Smooth muscle cell (in vitro differentiated cells): Measurements from ENCODE around the gene FGF4. TPM values are rescaled to one million over a fixed set of nuclear protein-coding genes. Genes with fewer than 3 reads are reported as not detected.

ENCODE experiments used
- DNase-seq: peaks from one replicate; lab custom pipeline; 2025; ENCODE audit not compliant: unreplicated experiment; lab: John Stamatoyannopoulos, UW
- H2AFZ ChIP-seq: fragments of 200-600 bp; sonication (generic); 2 replicates; pipeline ENCODE4 v1.6.0; 2016; ENCODE audit warnings: antibody characterized with exemption, low read depth, mild to moderate bottlenecking
- H3F3A ChIP-seq: fragments of 200-600 bp; sonication (generic); 2 replicates; pipeline ENCODE4 v1.6.0; 2017; ENCODE audit warnings: antibody characterized with exemption, low read depth
- H3K27ac ChIP-seq: fragments of 200-600 bp; sonication (generic); 2 replicates; pipeline ENCODE4 v1.5.1; 2016; ENCODE audit warnings: low read depth, mild to moderate bottlenecking
- H3K27me3 ChIP-seq: fragments of 200-600 bp; sonication (generic); 2 replicates; pipeline ENCODE4 v1.6.1; 2016; ENCODE audit warnings: low read depth, mild to moderate bottlenecking
- H3K36me3 ChIP-seq: fragments of 200-600 bp; sonication (generic); 2 replicates; pipeline ENCODE4 v1.5.1; 2016; ENCODE audit warnings: low read depth
- H3K4me1 ChIP-seq: fragments of 200-600 bp; sonication (generic); 2 replicates; pipeline ENCODE4 v1.5.1; 2016; ENCODE audit warnings: low read depth
- H3K4me2 ChIP-seq: fragments of 200-600 bp; sonication (generic); 2 replicates; pipeline ENCODE4 v1.6.0; 2016; ENCODE audit warnings: mild to moderate bottlenecking
- H3K4me3 ChIP-seq: fragments of 200-600 bp; sonication (generic); 2 replicates; pipeline ENCODE4 v1.5.1; 2016; ENCODE audit warnings: mild to moderate bottlenecking
- H3K79me2 ChIP-seq: fragments of 200-600 bp; sonication (generic); 2 replicates; pipeline ENCODE4 v1.6.0; 2016; ENCODE audit warnings: low read depth, mild to moderate bottlenecking
- H3K9ac ChIP-seq: fragments of 200-600 bp; sonication (generic); 2 replicates; pipeline ENCODE4 v1.6.0; 2016; ENCODE audit warnings: low read depth
- H3K9me3 ChIP-seq: fragments of 200-600 bp; sonication (generic); replicated peaks from 2 replicates; pipeline ENCODE4 v1.5.1; 2016; ENCODE audit warnings: low read depth
- H4K20me1 ChIP-seq: fragments of 200-600 bp; sonication (generic); 2 replicates; pipeline ENCODE4 v1.6.0; 2016; ENCODE audit warnings: low read depth
- CTCF ChIP-seq: fragments of 200-600 bp; sonication (generic); IDR thresholded peaks from 2 replicates; pipeline ENCODE4 v1.5.1; 2017; ENCODE audit warnings: borderline replicate concordance, mild to moderate bottlenecking, antibody characterized with exemption; ENCODE audit not compliant: insufficient read depth, poor library complexity, severe bottlenecking
- WGBS: methylation state at CpG from one replicate; pipeline ENCODE4 v1.1.7; 2016; ENCODE audit warnings: low lambda C conversion rate; 5-methylcytosine and 5-hydroxymethylcytosine counted together
- polyA plus RNA-seq: library from polyadenylated mRNA; unstranded; fragments of >200 nt; fragmentation: Nextera tagmentation; extraction: Ambion mirVana; gene quantifications from 2 replicates; pipeline ENCODE4 v1.2.1, GENCODE V29; 2016
- total RNA-seq: library from RNA; depleted of rRNA; stranded (reverse); fragments of >200 nt; gene quantifications from 2 replicates; pipeline ENCODE4 v1.2.3, GENCODE V29; 2014

The FGF4 gene
- total and polyA plus RNA-seq, 2 experiments from 2014 or later, result not detected

- 92% methylated on average over 14 of the region's 14 CpGs for WGBS
- Histone ChIP-seq H3K9ac (no peak overlapping the region), H4K20me1 (no peaks in the 10 kb centered on the region), H3K36me3 (no peaks in the 10 kb centered on the region), H3F3A (no peaks in the 10 kb centered on the region), H3K79me2 (no peaks in the 10 kb centered on the region), H2AFZ (no peak overlapping the region), H3K4me3 (no peak overlapping the region), H3K4me1 (no peaks in the 10 kb centered on the region), H3K4me2 (no peak overlapping the region), H3K27ac (no peak overlapping the region), H3K27me3 (no peaks in the 10 kb centered on the region), H3K9me3 (no peaks in the 10 kb centered on the region)
- no peak for TF ChIP-seq CTCF
- DNase-seq, result no peak
Observed at GRCh38 chr11:69797737-69798528, 22.8 kb upstream of the FGF4 start.

- WGBS, result 81% methylated on average over 13 of the region's 14 CpGs
- no peaks in the 10 kb centered on the region for H3F3A ChIP-seq
- TF ChIP-seq CTCF, result no peak
Observed at GRCh38 chr11:69797156-69797555, 22.0 kb upstream of the FGF4 start.

GRCh38 chr11:69796063-69796462, 20.9 kb upstream of the FGF4 start:
- TF ChIP-seq CTCF, result no peak
- H2AFZ ChIP-seq, result no peak overlapping the region
- H4K20me1 ChIP-seq, result no peaks in the 10 kb centered on the region
- DNase-seq, result no peak
- no peaks in the 10 kb centered on the region for H3K9me3 ChIP-seq
- no peaks in the 10 kb centered on the region for H3K27me3 ChIP-seq
- H3K27ac ChIP-seq, result no peak overlapping the region
- no peaks in the 10 kb centered on the region for H3F3A ChIP-seq
- H3K36me3 ChIP-seq, result no peaks in the 10 kb centered on the region
- no peak overlapping the region for H3K9ac ChIP-seq
- H3K4me1 ChIP-seq, result no peaks in the 10 kb centered on the region
- 97% methylated on average over 9 of the region's 9 CpGs for WGBS
- H3K4me2 ChIP-seq, result no peak overlapping the region
- H3K79me2 ChIP-seq, result no peaks in the 10 kb centered on the region
- H3K4me3 ChIP-seq, result no peak overlapping the region

More at GRCh38 chr11:69797156-69797555, 22.0 kb upstream of the FGF4 start:
- Histone ChIP-seq H3K27ac (no peak overlapping the region), H3K4me2 (no peak overlapping the region), H3K36me3 (no peaks in the 10 kb centered on the region), H4K20me1 (no peaks in the 10 kb centered on the region), H3K4me3 (no peak overlapping the region), H3K9ac (no peak overlapping the region), H3K4me1 (no peaks in the 10 kb centered on the region), H3K27me3 (no peaks in the 10 kb centered on the region), H3K79me2 (no peaks in the 10 kb centered on the region), H3K9me3 (no peaks in the 10 kb centered on the region), H2AFZ (no peak overlapping the region)
- DNase-seq, result no peak
